Measurements from ENCODE around the gene STRAP. TPM values are rescaled to one million over a fixed set of nuclear protein-coding genes. Genes with fewer than 3 reads are reported as not detected.

STRAP gene
- total and polyA plus RNA-seq, 9 of the 15 experiments (the other 6 are each of a cell fraction or from before 2014, with no cell fraction given) = 58.5 to 134 (median 89.5) TPM

DNA sequence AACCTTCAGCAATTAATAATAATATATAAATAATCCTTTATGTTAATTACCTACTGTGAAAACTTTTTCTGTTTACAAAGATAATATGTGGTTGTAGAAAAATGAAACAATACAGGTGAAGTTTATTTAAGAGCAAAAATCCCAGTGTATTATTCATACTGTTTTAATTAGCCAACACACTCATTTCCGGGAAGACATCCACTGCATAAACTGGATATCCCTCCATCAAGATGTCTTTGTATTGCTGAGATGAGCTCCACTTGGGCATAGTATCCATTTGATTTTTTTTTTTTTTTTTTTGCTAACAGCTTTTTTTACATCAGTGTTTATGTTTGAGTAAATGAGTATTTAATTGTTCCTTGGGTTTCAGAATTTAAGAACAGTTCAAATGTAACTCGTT is 15.2 kb downstream of the STRAP start:
- intact Hi-C loops (cut with micrococcal nuclease) = no loop called here
- POLR2A ChIA-PET = interaction anchor here (0.6 kb wide), 1 partner anchor 9 kb away, joined by 3 read pairs; no protein-coding TSS in a partner anchor
- Histone ChIP-seq H3K9me3 (replicated peaks; ENCODE audit: control insufficient read depth, insufficient read depth, low read depth, low read length) (no peaks in the 10 kb centered on the region), H3K27me3 (ENCODE audit: control insufficient read depth in 2 of 2, insufficient read depth in 2 of 2, low read length in 2 of 2) (no peaks in the 10 kb centered on the region), H3K4me3 (no peak overlapping the region), H3K9ac (ENCODE audit: insufficient read depth in 1 of 2, low read depth in 2 of 2, low read length in 2 of 2) (no peak overlapping the region), H3K79me2 (ENCODE audit: control insufficient read depth, insufficient read depth, low read length) (no peaks in the 10 kb centered on the region), H3K4me1 (replicated peaks in 1 of 2; ENCODE audit: control insufficient read depth in 2 of 2, insufficient read depth in 2 of 2, low read length in 2 of 2) (no peaks in the 10 kb centered on the region), H4K20me1 (replicated peaks; ENCODE audit: control insufficient read depth, insufficient read depth, low read length) (no peaks in the 10 kb centered on the region), H3K4me2 (ENCODE audit: insufficient read depth, low read length) (no peak overlapping the region), H3K9me1 (ENCODE audit: control insufficient read depth, insufficient read depth, low read length) (no peaks in the 10 kb centered on the region), H2AFZ (ENCODE audit: low read depth, low read length) (no peak overlapping the region), H3K36me3 (ENCODE audit: control insufficient read depth, insufficient read depth, low read length) (peaks cover 83% of the 10 kb centered on the region), H3K27ac (ENCODE audit: extremely low read depth, low read depth, low read length) (no peak overlapping the region)
- DNase-seq (ENCODE audit: extremely low read depth in 1 of 4, low spot score in 3 of 4) (no peak), FAIRE-seq (no peak), ATAC-seq (no peak)
- CTCF ChIA-PET (ENCODE audit: low intra/inter-chr PET ratio) = interaction anchor here (0.6 kb wide), 1 partner anchor 131 kb away, joined by 3 read pairs; no protein-coding TSS in a partner anchor
- in situ Hi-C loops (cut with MboI) = loop anchor here (25.0 kb wide), 1 partner anchor 1085 kb away; the partner anchor contains the start of genes C12orf60, SMCO3 and WBP11
- WGBS (ENCODE audit: insufficient coverage, low coverage, missing lambda C conversion rate) = 86% methylated on average over 2 of the region's 2 CpGs
- no TSS peak for BruUV-seq (replicated peaks)
- no peak for TF ChIP-seq STAT5B (CRISPR knock-in tag; IDR thresholded peaks at IDR 0.05)
- TF ChIP-seq DMBX1 (CRISPR knock-in tag; IDR thresholded peaks at IDR 0.05; ENCODE audit: borderline replicate concordance) = no peak
- no peak for TF ChIP-seq ZNF75A (CRISPR knock-in tag; IDR thresholded peaks at IDR 0.05)
- TF ChIP-seq TAF1 (IDR thresholded peaks at IDR 0.05; ENCODE audit: control insufficient read depth, extremely low read depth, insufficient read depth, low read length, severe bottlenecking) = no peak
- no peak for TF ChIP-seq HOXB6 (CRISPR knock-in tag; IDR thresholded peaks at IDR 0.05; ENCODE audit: borderline replicate concordance)
- TF ChIP-seq, protein P1, sequence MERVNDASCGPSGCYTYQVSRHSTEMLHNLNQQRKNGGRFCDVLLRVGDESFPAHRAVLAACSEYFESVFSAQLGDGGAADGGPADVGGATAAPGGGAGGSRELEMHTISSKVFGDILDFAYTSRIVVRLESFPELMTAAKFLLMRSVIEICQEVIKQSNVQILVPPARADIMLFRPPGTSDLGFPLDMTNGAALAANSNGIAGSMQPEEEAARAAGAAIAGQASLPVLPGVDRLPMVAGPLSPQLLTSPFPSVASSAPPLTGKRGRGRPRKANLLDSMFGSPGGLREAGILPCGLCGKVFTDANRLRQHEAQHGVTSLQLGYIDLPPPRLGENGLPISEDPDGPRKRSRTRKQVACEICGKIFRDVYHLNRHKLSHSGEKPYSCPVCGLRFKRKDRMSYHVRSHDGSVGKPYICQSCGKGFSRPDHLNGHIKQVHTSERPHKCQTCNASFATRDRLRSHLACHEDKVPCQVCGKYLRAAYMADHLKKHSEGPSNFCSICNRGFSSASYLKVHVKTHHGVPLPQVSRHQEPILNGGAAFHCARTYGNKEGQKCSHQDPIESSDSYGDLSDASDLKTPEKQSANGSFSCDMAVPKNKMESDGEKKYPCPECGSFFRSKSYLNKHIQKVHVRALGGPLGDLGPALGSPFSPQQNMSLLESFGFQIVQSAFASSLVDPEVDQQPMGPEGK (CRISPR knock-in tag; IDR thresholded peaks at IDR 0.05; ENCODE audit: borderline replicate concordance) = no peak
- no peak for TF ChIP-seq ZNF324 (CRISPR knock-in tag; IDR thresholded peaks at IDR 0.05)
- TF ChIP-seq, protein P2, sequence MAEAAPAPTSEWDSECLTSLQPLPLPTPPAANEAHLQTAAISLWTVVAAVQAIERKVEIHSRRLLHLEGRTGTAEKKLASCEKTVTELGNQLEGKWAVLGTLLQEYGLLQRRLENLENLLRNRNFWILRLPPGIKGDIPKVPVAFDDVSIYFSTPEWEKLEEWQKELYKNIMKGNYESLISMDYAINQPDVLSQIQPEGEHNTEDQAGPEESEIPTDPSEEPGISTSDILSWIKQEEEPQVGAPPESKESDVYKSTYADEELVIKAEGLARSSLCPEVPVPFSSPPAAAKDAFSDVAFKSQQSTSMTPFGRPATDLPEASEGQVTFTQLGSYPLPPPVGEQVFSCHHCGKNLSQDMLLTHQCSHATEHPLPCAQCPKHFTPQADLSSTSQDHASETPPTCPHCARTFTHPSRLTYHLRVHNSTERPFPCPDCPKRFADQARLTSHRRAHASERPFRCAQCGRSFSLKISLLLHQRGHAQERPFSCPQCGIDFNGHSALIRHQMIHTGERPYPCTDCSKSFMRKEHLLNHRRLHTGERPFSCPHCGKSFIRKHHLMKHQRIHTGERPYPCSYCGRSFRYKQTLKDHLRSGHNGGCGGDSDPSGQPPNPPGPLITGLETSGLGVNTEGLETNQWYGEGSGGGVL (CRISPR knock-in tag; IDR thresholded peaks at IDR 0.05) = no peak
- TF ChIP-seq RHOXF2B (CRISPR knock-in tag; conservative IDR thresholded peaks at IDR 0.05) = no peak
- TF ChIP-seq ZNF57 (CRISPR knock-in tag; IDR thresholded peaks at IDR 0.05) = no peak
- TF ChIP-seq ZZZ3 (IDR thresholded peaks at IDR 0.05) = no peak
- no peak for TF ChIP-seq ZSCAN29 (IDR thresholded peaks at IDR 0.05)
- no peak for TF ChIP-seq ARHGAP35 (IDR thresholded peaks at IDR 0.05; ENCODE audit: partially characterized antibody)
- no peak for TF ChIP-seq GTF2A2 (tag; IDR thresholded peaks at IDR 0.05)
- no peak for TF ChIP-seq PCBP1 (IDR thresholded peaks at IDR 0.05; ENCODE audit: low read depth, low read length, poor library complexity, severe bottlenecking)
- no peak for TF ChIP-seq RCOR1 (IDR thresholded peaks at IDR 0.05; ENCODE audit: borderline replicate concordance in 1 of 2, low read depth in 2 of 2, low read length in 2 of 2)
- TF ChIP-seq, protein P3, sequence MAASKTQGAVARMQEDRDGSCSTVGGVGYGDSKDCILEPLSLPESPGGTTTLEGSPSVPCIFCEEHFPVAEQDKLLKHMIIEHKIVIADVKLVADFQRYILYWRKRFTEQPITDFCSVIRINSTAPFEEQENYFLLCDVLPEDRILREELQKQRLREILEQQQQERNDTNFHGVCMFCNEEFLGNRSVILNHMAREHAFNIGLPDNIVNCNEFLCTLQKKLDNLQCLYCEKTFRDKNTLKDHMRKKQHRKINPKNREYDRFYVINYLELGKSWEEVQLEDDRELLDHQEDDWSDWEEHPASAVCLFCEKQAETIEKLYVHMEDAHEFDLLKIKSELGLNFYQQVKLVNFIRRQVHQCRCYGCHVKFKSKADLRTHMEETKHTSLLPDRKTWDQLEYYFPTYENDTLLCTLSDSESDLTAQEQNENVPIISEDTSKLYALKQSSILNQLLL (CRISPR knock-in tag; IDR thresholded peaks at IDR 0.05; ENCODE audit: borderline replicate concordance) = no peak
